ENCODE data around the gene ATP10B. TPM values are rescaled to one million over a fixed set of nuclear protein-coding genes. Genes with fewer than 3 reads are reported as not detected.

Gene ATP10B
- total and polyA plus RNA-seq, 4 donors = 0.32 to 0.88 TPM; not detected in 2

GRCh38 chr5:160697281-160697680 is 154.7 kb downstream of the ATP10B start:
- ATAC-seq (ENCODE audit: low FRiP score) (no peak), DNase-seq (no peak)
- 72 to 80% methylated on average over 3 of the region's 3 CpGs for WGBS, 2 donors
- no peak overlapping the region for H3K4me3 ChIP-seq (ENCODE audit: low read length in 2 of 2)
- no peaks in the 10 kb centered on the region for H3K9me3 ChIP-seq (ENCODE audit: control insufficient read depth, low read length)
- H3K27ac ChIP-seq (ENCODE audit: low read depth in 1 of 2, low read length in 2 of 2) = no peak overlapping the region
- H3K27me3 ChIP-seq (ENCODE audit: control insufficient read depth in 1 of 2, insufficient read depth in 2 of 2, low read length in 1 of 2) = no peaks in the 10 kb centered on the region
- H3K4me1 ChIP-seq (ENCODE audit: control insufficient read depth in 1 of 2, insufficient read depth in 2 of 2, low read length in 2 of 2) = no peaks in the 10 kb centered on the region
- no peaks in the 10 kb centered on the region for H3K36me3 ChIP-seq (ENCODE audit: control insufficient read depth in 1 of 2, insufficient read depth in 2 of 2, low read length in 1 of 2)
- intact Hi-C loops (cut with DNase I) = no loop called here

GRCh38 chr5:160694896-160695295 is 157.1 kb downstream of the ATP10B start:
- Histone ChIP-seq H3K9me3 (ENCODE audit: control insufficient read depth, low read length) (no peaks in the 10 kb centered on the region), H3K4me3 (ENCODE audit: low read length in 2 of 2) (no peak overlapping the region), H3K27ac (ENCODE audit: low read depth in 1 of 2, low read length in 2 of 2) (no peak overlapping the region), H3K4me1 (ENCODE audit: control insufficient read depth in 1 of 2, insufficient read depth in 2 of 2, low read length in 2 of 2) (no peaks in the 10 kb centered on the region), H3K36me3 (ENCODE audit: control insufficient read depth in 1 of 2, insufficient read depth in 2 of 2, low read length in 1 of 2) (no peaks in the 10 kb centered on the region), H3K27me3 (ENCODE audit: control insufficient read depth in 1 of 2, insufficient read depth in 2 of 2, low read length in 1 of 2) (no peaks in the 10 kb centered on the region)
- intact Hi-C loops (cut with DNase I) = no loop called here
- ATAC-seq (ENCODE audit: low FRiP score) (no peak), DNase-seq (no peak)
- WGBS, 2 donors = 81 to 83% methylated on average over 2 of the region's 2 CpGs

GRCh38 chr5:160693831-160694465 is 158.1 kb downstream of the ATP10B start:
- H3K9me3 ChIP-seq (ENCODE audit: control insufficient read depth, low read length) = no peaks in the 10 kb centered on the region
- H3K36me3 ChIP-seq (ENCODE audit: control insufficient read depth in 1 of 2, insufficient read depth in 2 of 2, low read length in 1 of 2) = no peaks in the 10 kb centered on the region
- H3K4me1 ChIP-seq (ENCODE audit: control insufficient read depth in 1 of 2, insufficient read depth in 2 of 2, low read length in 2 of 2) = no peaks in the 10 kb centered on the region
- no peak overlapping the region for H3K27ac ChIP-seq (ENCODE audit: low read depth in 1 of 2, low read length in 2 of 2)
- DNase-seq (no peak), ATAC-seq (ENCODE audit: low FRiP score) (no peak)
- intact Hi-C loops (cut with DNase I) = no loop called here
- H3K4me3 ChIP-seq (ENCODE audit: low read length in 2 of 2) = no peak overlapping the region
- 56 to 63% methylated on average over 7 of the region's 7 CpGs for WGBS, 2 donors
- H3K27me3 ChIP-seq (ENCODE audit: control insufficient read depth in 1 of 2, insufficient read depth in 2 of 2, low read length in 1 of 2) = no peaks in the 10 kb centered on the region

DNA sequence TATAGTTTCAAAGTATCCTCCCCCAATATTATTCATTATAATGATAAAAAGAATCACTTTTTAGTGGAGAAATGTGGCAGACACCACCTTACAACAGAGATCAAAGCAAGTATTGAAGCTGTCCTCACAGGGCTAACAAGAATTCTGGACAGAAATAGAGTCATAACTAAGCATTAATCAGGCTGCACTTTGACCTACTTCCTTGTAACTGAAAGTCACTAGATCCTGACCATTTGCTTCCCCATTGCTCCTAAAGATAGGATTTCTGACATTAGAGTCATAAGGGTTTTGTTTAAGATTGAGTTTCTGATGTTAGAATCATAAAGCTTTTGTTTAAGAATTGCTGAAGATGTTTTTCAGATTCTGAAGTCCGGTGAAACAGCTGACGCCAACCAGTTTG is 159.7 kb downstream of the ATP10B start:
- Histone ChIP-seq H3K9me3 (ENCODE audit: control insufficient read depth, low read length) (no peaks in the 10 kb centered on the region), H3K4me3 (ENCODE audit: low read length in 2 of 2) (no peak overlapping the region), H3K27ac (ENCODE audit: low read depth in 1 of 2, low read length in 2 of 2) (no peak overlapping the region), H3K36me3 (ENCODE audit: control insufficient read depth in 1 of 2, insufficient read depth in 2 of 2, low read length in 1 of 2) (no peaks in the 10 kb centered on the region), H3K27me3 (ENCODE audit: control insufficient read depth in 1 of 2, insufficient read depth in 2 of 2, low read length in 1 of 2) (no peaks in the 10 kb centered on the region), H3K4me1 (ENCODE audit: control insufficient read depth in 1 of 2, insufficient read depth in 2 of 2, low read length in 2 of 2) (no peaks in the 10 kb centered on the region)
- WGBS, 2 donors = 82 to 92% methylated on average over 2 of the region's 2 CpGs
- intact Hi-C loops (cut with DNase I) = no loop called here
- ATAC-seq (ENCODE audit: low FRiP score) = no peak
- no peak for DNase-seq

GRCh38 chr5:160685695-160686094 is 166.3 kb downstream of the ATP10B start:
- H3K4me3 ChIP-seq (ENCODE audit: low read length in 2 of 2) = no peak overlapping the region
- no peak overlapping the region for H3K27ac ChIP-seq (ENCODE audit: low read depth in 1 of 2, low read length in 2 of 2)
- WGBS, 2 donors = 36 to 37% methylated on average over 6 of the region's 6 CpGs
- peaks cover 6% of the 10 kb centered on the region for H3K9me3 ChIP-seq (ENCODE audit: control insufficient read depth, low read length)
- intact Hi-C loops (cut with DNase I) = no loop called here
- DNase-seq (no peak), ATAC-seq (ENCODE audit: low FRiP score) (no peak)
- H3K27me3 ChIP-seq (ENCODE audit: control insufficient read depth in 1 of 2, insufficient read depth in 2 of 2, low read length in 1 of 2) = peaks cover 0 to 1% of the 10 kb centered on the region in 2 donors
- no peaks in the 10 kb centered on the region for H3K36me3 ChIP-seq (ENCODE audit: control insufficient read depth in 1 of 2, insufficient read depth in 2 of 2, low read length in 1 of 2)
- H3K4me1 ChIP-seq (ENCODE audit: control insufficient read depth in 1 of 2, insufficient read depth in 2 of 2, low read length in 2 of 2) = no peaks in the 10 kb centered on the region

GRCh38 chr5:160685219-160685618 is 166.8 kb downstream of the ATP10B start:
- H3K4me1 ChIP-seq (ENCODE audit: control insufficient read depth in 1 of 2, insufficient read depth in 2 of 2, low read length in 2 of 2) = no peaks in the 10 kb centered on the region
- H3K9me3 ChIP-seq (ENCODE audit: control insufficient read depth, low read length) = peaks cover 8% of the 10 kb centered on the region
- H3K27me3 ChIP-seq (ENCODE audit: control insufficient read depth in 1 of 2, insufficient read depth in 2 of 2, low read length in 1 of 2) = peaks cover 0 to 1% of the 10 kb centered on the region in 2 donors
- H3K27ac ChIP-seq (ENCODE audit: low read depth in 1 of 2, low read length in 2 of 2) = no peak overlapping the region
- no peaks in the 10 kb centered on the region for H3K36me3 ChIP-seq (ENCODE audit: control insufficient read depth in 1 of 2, insufficient read depth in 2 of 2, low read length in 1 of 2)
- ATAC-seq (ENCODE audit: low FRiP score) (no peak), DNase-seq (no peak)
- WGBS, 2 donors = 64 to 69% methylated on average over 1 of the region's 1 CpG
- H3K4me3 ChIP-seq (ENCODE audit: low read length in 2 of 2) = no peak overlapping the region
- intact Hi-C loops (cut with DNase I) = no loop called here

GRCh38 chr5:160679567-160680309 is 172.3 kb downstream of the ATP10B start:
- intact Hi-C loops (cut with DNase I) = no loop called here
- H3K36me3 ChIP-seq (ENCODE audit: control insufficient read depth in 1 of 2, insufficient read depth in 2 of 2, low read length in 1 of 2) = no peaks in the 10 kb centered on the region
- no peaks in the 10 kb centered on the region for H3K4me1 ChIP-seq (ENCODE audit: control insufficient read depth in 1 of 2, insufficient read depth in 2 of 2, low read length in 2 of 2)
- peaks cover 1 to 3% of the 10 kb centered on the region in 2 donors for H3K27me3 ChIP-seq (ENCODE audit: control insufficient read depth in 1 of 2, insufficient read depth in 2 of 2, low read length in 1 of 2)
- H3K27ac ChIP-seq (ENCODE audit: low read depth in 1 of 2, low read length in 2 of 2) = no peak overlapping the region
- no peak overlapping the region for H3K4me3 ChIP-seq (ENCODE audit: low read length in 2 of 2)
- peaks cover 6% of the 10 kb centered on the region for H3K9me3 ChIP-seq (ENCODE audit: control insufficient read depth, low read length)
- DNase-seq (no peak), ATAC-seq (ENCODE audit: low FRiP score) (no peak)
- 10 to 31% methylated on average over 6 of the region's 6 CpGs for WGBS, 2 donors

- Histone ChIP-seq H3K36me3 (ENCODE audit: control insufficient read depth in 1 of 2, insufficient read depth in 2 of 2, low read length in 1 of 2) (no peaks in the 10 kb centered on the region), H3K27me3 (ENCODE audit: control insufficient read depth in 1 of 2, insufficient read depth in 2 of 2, low read length in 1 of 2) (peaks cover 0 to 3% of the 10 kb centered on the region in 2 donors), H3K4me1 (ENCODE audit: control insufficient read depth in 1 of 2, insufficient read depth in 2 of 2, low read length in 2 of 2) (no peaks in the 10 kb centered on the region), H3K9me3 (ENCODE audit: control insufficient read depth, low read length) (peaks cover 4% of the 10 kb centered on the region), H3K4me3 (ENCODE audit: low read length in 2 of 2) (no peak overlapping the region), H3K27ac (ENCODE audit: low read depth in 1 of 2, low read length in 2 of 2) (no peak overlapping the region)
- ATAC-seq (ENCODE audit: low FRiP score) = no peak
- 53 to 56% methylated on average over 2 of the region's 2 CpGs for WGBS, 2 donors
- intact Hi-C loops (cut with DNase I) = no loop called here
- DNase-seq = no peak
Observed at GRCh38 chr5:160675988-160676387, 176.0 kb downstream of the ATP10B start.

DNA sequence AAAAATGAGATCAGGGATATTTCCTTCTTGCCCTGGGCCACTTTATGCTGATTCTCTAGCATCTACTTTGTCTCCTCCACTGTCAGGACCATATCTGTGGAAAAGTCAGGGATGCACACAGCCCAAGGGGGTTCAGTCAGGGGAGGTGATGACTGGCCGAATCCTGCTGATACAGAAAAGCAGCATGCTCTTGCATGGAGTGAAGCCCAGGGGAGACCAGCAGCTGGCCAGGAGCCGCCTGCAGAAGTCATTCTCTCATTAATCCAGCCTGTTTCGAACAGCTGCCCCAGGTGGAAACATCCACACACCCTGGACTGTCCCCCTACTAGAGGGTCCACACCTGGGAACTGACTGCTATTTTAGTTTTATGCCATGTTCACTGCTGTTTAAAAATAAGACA is 177.1 kb downstream of the ATP10B start:
- 47 to 54% methylated on average over 3 of the region's 3 CpGs for WGBS, 2 donors
- no peak overlapping the region for H3K27ac ChIP-seq (ENCODE audit: low read depth in 1 of 2, low read length in 2 of 2)
- ATAC-seq (ENCODE audit: low FRiP score) (no peak), DNase-seq (no peak)
- H3K9me3 ChIP-seq (ENCODE audit: control insufficient read depth, low read length) = no peaks in the 10 kb centered on the region
- intact Hi-C loops (cut with DNase I) = no loop called here
- no peaks in the 10 kb centered on the region for H3K36me3 ChIP-seq (ENCODE audit: control insufficient read depth in 1 of 2, insufficient read depth in 2 of 2, low read length in 1 of 2)
- peaks cover 0 to 3% of the 10 kb centered on the region in 2 donors for H3K27me3 ChIP-seq (ENCODE audit: control insufficient read depth in 1 of 2, insufficient read depth in 2 of 2, low read length in 1 of 2)
- no peak overlapping the region for H3K4me3 ChIP-seq (ENCODE audit: low read length in 2 of 2)
- H3K4me1 ChIP-seq (ENCODE audit: control insufficient read depth in 1 of 2, insufficient read depth in 2 of 2, low read length in 2 of 2) = no peaks in the 10 kb centered on the region

Data from aorta (tissue), 5 donors.